ENCODE data around the gene CDON.
"Not testable (repeated sequence)": the region's sequence is repeated elsewhere in the genome, so short reads cannot be mapped to it uniquely, and the experiment has no call there.

CDON gene

GRCh38 chr11:125921042-125921441 is 141.6 kb downstream of the CDON start:
- DNase-seq = no peak

GRCh38 chr11:125918140-125918840 is 144.4 kb downstream of the CDON start:
- DNase-seq = no peak

- no peak for DNase-seq
Measured at GRCh38 chr11:125916683-125917347, 145.9 kb downstream of the CDON start.

- DNase-seq = not testable (repeated sequence)
Measured at GRCh38 chr11:125914601-125915000, 148.1 kb downstream of the CDON start.

GRCh38 chr11:125910226-125910849 is 152.3 kb downstream of the CDON start:
- no peak for DNase-seq

All from NCI-H2081 (cell line).